Fibroblast of skin of scalp (primary cell): ENCODE measurements around the gene NRP2.

Experiments used
- DNase-seq: peaks from one replicate; pipeline ENCODE4 v3.0.0-alpha.2; 2013

NRP2 gene

GRCh38 chr2:205706769-205707381 is 24.6 kb downstream of the NRP2 start:
- DNase-seq, result peak; percentile 91

- DNase-seq, result peak; percentile 43
These were observed 25.9 kb downstream of the NRP2 start for GRCh38 chr2:205708231-205708631.

- no peak for DNase-seq
These were observed 27.0 kb downstream of the NRP2 start for GRCh38 chr2:205709319-205709718.

- peak; percentile 69 for DNase-seq
These were observed 30.2 kb downstream of the NRP2 start for GRCh38 chr2:205712508-205712907.

GRCh38 chr2:205713086-205713485 is 30.8 kb downstream of the NRP2 start:
- DNase-seq, result no peak

- no peak for DNase-seq
These were observed 31.9 kb downstream of the NRP2 start for GRCh38 chr2:205714058-205714776.

GRCh38 chr2:205714789-205715720 is 32.8 kb downstream of the NRP2 start:
- no peak for DNase-seq

- no peak for DNase-seq
These were observed 33.7 kb downstream of the NRP2 start for GRCh38 chr2:205715831-205716525.

GRCh38 chr2:205717175-205717846 is 35.0 kb downstream of the NRP2 start:
- no peak for DNase-seq

GRCh38 chr2:205717999-205718398 is 35.7 kb downstream of the NRP2 start:
- no peak for DNase-seq

- no peak for DNase-seq
These were observed 37.5 kb downstream of the NRP2 start for GRCh38 chr2:205719847-205720246.

GRCh38 chr2:205720451-205720902 is 38.2 kb downstream of the NRP2 start:
- no peak for DNase-seq

GRCh38 chr2:205721057-205721449 is 38.8 kb downstream of the NRP2 start:
- peak; percentile 33 for DNase-seq

GRCh38 chr2:205722283-205722918 is 40.1 kb downstream of the NRP2 start:
- no peak for DNase-seq

- DNase-seq, result no peak
These were observed 40.9 kb downstream of the NRP2 start for GRCh38 chr2:205723179-205723578.

- no peak for DNase-seq
These were observed 42.8 kb downstream of the NRP2 start for GRCh38 chr2:205725059-205725458.

GRCh38 chr2:205726506-205726905 is 44.2 kb downstream of the NRP2 start:
- no peak for DNase-seq

- DNase-seq, result no peak
These were observed 44.9 kb downstream of the NRP2 start for GRCh38 chr2:205727174-205727573.

GRCh38 chr2:205728366-205728765 is 46.1 kb downstream of the NRP2 start:
- no peak for DNase-seq

GRCh38 chr2:205730191-205730590 is 47.9 kb downstream of the NRP2 start:
- peak; percentile 17 for DNase-seq
